Subcutaneous abdominal adipose tissue (tissue), 5 donors: Measurements from ENCODE around the gene SCUBE1.

ENCODE experiments used
- H3K27ac ChIP-seq: one replicate; pipeline ENCODE4 v1.7.0; 2013; ENCODE audit warnings: low read depth, mild to moderate bottlenecking, inconsistent platforms, low read length, moderate library complexity
- H3K27me3 ChIP-seq, 5 donors: one replicate each; pipeline ENCODE4 v1.7.0; 2013; ENCODE audit warnings: low read length in 5 of 5, inconsistent platforms in 1 of 5; ENCODE audit not compliant: control insufficient read depth in 5 of 5, insufficient read depth in 4 of 5
- H3K36me3 ChIP-seq, 5 donors: one replicate each; pipeline ENCODE4 v1.7.0; 2013; ENCODE audit warnings: low read length in 5 of 5; ENCODE audit not compliant: control insufficient read depth in 5 of 5, insufficient read depth in 5 of 5
- H3K4me1 ChIP-seq, 5 donors: one replicate each; pipeline ENCODE4 v1.7.0; 2013; ENCODE audit warnings: low read length in 5 of 5, mild to moderate bottlenecking in 3 of 5, moderate library complexity in 1 of 5; ENCODE audit not compliant: control insufficient read depth in 5 of 5, insufficient read depth in 5 of 5
- H3K4me3 ChIP-seq, 5 donors: one replicate each; pipeline ENCODE4 v1.7.0; 2013; ENCODE audit warnings: low read length in 5 of 5, low read depth in 1 of 5
- H3K9ac ChIP-seq, 5 donors: one replicate each; pipeline ENCODE4 v1.7.0; 2013; ENCODE audit warnings: low read length in 5 of 5, mild to moderate bottlenecking in 4 of 5, moderate library complexity in 3 of 5
- H3K9me3 ChIP-seq, 5 donors: one replicate each; pipeline ENCODE4 v1.7.0; 2013; ENCODE audit warnings: low read length in 5 of 5; ENCODE audit not compliant: control insufficient read depth in 5 of 5
- donor health status: healthy.
- donor health status: healthy.
- donor health status: healthy.
- donor health status: healthy.
- donor health status: healthy.

SCUBE1 gene

GRCh38 chr22:43343262-43343669, at the start of gene SCUBE1:
Gene SCUBE1 (minus strand): TSS chr22:43343372. CDS start chr22:43343261, 111 bp downstream.
- H3K27ac ChIP-seq, result no peak within 1 kb of the TSS
- H3K9me3 ChIP-seq, result no peaks in the 10 kb centered on the region
- H3K27me3 ChIP-seq, result peaks cover 25 to 43% (median 40%) of the 10 kb centered on the region in 5 donors
- no peak within 1 kb of the TSS for H3K9ac ChIP-seq
- peaks cover 0 to 29% (median 17%) of the 10 kb centered on the region in 5 donors for H3K4me1 ChIP-seq
- no peaks in the 10 kb centered on the region for H3K36me3 ChIP-seq
- H3K4me3 ChIP-seq, result no peak within 1 kb of the TSS

GRCh38 chr22:43392385-43392989, 49.3 kb upstream of the SCUBE1 start:
- Histone ChIP-seq H3K9me3 (peaks cover 0 to 4% (median 3%) of the 10 kb centered on the region in 5 donors), H3K27ac (no peak overlapping the region)

DNA sequence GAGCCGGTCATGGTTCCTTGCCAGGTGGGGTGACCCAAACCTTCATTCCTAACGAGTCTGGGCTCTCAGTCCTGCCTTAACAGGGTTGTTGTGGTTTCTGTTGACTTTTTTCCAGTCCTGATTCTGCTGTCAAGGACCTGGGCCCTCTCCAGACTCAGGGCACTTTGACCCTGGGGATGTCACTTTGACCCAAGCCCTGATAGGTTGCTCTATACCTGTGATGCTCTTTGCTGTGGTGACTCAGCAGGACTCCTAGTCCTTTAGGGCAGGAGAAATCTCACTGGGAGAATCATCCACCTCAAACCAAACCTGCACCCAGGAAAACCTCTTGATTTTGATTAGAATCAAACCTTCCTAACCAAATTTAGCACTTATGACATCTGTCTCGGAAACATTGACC, 48.1 kb upstream of the SCUBE1 start:
- H3K9me3 ChIP-seq, result peaks cover 0 to 4% (median 3%) of the 10 kb centered on the region in 5 donors
- no peak overlapping the region for H3K27ac ChIP-seq
- H3K9ac ChIP-seq, result no peak overlapping the region
- H3K4me3 ChIP-seq, result no peak overlapping the region
- H3K27me3 ChIP-seq, result peaks cover 18 to 26% (median 21%) of the 10 kb centered on the region in 5 donors
- H3K36me3 ChIP-seq, result no peaks in the 10 kb centered on the region
- H3K4me1 ChIP-seq, result peaks cover 0 to 2% (median 0%) of the 10 kb centered on the region in 5 donors

More at GRCh38 chr22:43392385-43392989, 49.3 kb upstream of the SCUBE1 start:
- Histone ChIP-seq H3K36me3 (no peaks in the 10 kb centered on the region), H3K4me1 (peaks cover 0 to 2% (median 0%) of the 10 kb centered on the region in 5 donors), H3K4me3 (no peak overlapping the region), H3K9ac (no peak overlapping the region), H3K27me3 (peaks cover 18 to 24% (median 21%) of the 10 kb centered on the region in 5 donors)

- H3K27ac ChIP-seq, result no peak overlapping the region
- no peaks in the 10 kb centered on the region for H3K36me3 ChIP-seq
- H3K4me3 ChIP-seq, result no peak overlapping the region
- peaks cover 0 to 3% (median 1%) of the 10 kb centered on the region in 5 donors for H3K4me1 ChIP-seq
- peaks cover 18 to 26% (median 21%) of the 10 kb centered on the region in 5 donors for H3K27me3 ChIP-seq
- H3K9ac ChIP-seq, result no peak overlapping the region
- H3K9me3 ChIP-seq, result peaks cover 0 to 4% (median 3%) of the 10 kb centered on the region in 5 donors
Measured at GRCh38 chr22:43390872-43391271, 47.7 kb upstream of the SCUBE1 start.

DNA sequence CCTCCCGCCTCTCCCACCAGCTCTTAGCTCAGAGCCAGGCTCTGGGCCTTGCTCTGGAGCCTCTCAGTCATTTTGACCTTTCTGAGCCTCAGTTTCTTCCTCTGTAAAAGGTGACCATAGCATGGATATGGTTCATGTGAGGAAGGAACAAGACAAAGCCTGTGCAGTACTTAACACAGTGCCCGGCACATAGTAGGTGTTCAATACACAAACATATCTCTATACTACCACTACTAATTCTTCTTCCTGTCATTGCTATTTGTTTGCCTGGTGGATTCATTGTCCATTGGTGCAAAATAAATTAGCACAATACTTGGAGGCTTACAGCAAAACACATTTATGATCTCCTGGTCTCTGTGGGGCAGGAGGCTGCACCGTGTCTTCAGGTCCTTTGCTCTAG, 47.0 kb upstream of the SCUBE1 start:
- H3K27ac ChIP-seq, result no peak overlapping the region
- H3K4me3 ChIP-seq, result no peak overlapping the region
- H3K36me3 ChIP-seq, result no peaks in the 10 kb centered on the region
- peaks cover 0 to 4% (median 3%) of the 10 kb centered on the region in 5 donors for H3K9me3 ChIP-seq
- H3K9ac ChIP-seq, result no peak overlapping the region
- peaks cover 0 to 5% (median 3%) of the 10 kb centered on the region in 5 donors for H3K4me1 ChIP-seq
- peaks cover 17 to 32% (median 22%) of the 10 kb centered on the region in 5 donors for H3K27me3 ChIP-seq

DNA sequence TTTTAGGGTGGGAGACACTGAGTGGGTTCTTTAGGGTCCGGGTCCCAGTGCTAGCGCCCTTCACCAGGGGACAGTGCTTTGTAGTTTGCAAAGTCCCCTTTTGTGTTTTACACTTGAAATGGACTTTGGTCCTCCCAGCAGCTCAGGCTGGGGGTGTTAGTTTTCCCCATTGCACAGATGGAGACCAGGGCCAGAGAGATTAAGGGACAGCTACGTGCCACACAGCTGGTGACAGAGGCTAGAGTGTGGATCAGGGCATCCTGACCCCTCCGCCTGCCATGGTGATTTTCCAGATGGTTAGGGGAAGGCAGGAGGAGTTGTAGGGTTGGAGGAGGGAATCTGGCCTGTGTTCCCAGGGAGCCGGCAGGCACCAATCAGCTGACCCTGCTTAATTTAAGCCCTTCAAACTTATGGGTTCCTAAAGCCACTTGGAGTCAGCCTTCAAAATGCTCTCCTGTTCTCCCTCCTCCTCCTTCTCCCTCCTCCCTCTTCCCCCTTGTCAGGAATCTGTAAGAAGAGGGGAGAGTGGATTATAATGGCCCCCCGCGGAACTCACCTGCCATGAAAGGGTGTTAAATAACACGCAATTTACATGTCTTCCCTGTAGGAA, 46.2 kb upstream of the SCUBE1 start:
- no peaks in the 10 kb centered on the region for H3K36me3 ChIP-seq
- H3K4me1 ChIP-seq, result peaks cover 0 to 5% (median 3%) of the 10 kb centered on the region in 5 donors
- H3K27me3 ChIP-seq, result peaks cover 18 to 34% (median 27%) of the 10 kb centered on the region in 5 donors
- H3K9me3 ChIP-seq, result peaks cover 0 to 4% (median 3%) of the 10 kb centered on the region in 5 donors
- no peak overlapping the region for H3K27ac ChIP-seq
- no peak overlapping the region for H3K4me3 ChIP-seq
- H3K9ac ChIP-seq, result no peak overlapping the region

DNA sequence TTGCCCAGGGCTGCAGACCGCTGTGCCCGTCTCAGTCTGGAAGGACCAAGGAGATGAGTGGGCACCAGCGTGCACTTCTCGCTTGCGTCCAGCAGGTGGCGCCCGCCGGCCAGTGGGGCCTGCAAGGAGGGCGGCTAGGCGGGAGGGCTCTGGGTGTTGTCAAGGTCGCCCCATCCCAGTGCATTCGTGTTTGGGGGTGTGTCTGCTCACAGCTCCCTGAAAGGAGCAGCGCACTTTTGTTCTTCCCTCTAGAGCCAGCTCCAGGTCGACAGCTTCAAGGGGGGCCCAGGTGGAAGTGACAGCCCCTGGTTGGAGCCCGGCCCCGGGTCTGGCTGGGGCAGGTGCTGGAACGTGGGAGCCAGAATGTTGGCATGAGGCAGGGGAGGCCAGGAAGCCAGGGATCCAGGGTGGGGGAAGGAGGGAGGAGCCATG, 45.3 kb upstream of the SCUBE1 start:
- Histone ChIP-seq H3K4me3 (no peak overlapping the region), H3K27me3 (peaks cover 18 to 34% (median 24%) of the 10 kb centered on the region in 5 donors), H3K9me3 (no peaks in the 10 kb centered on the region), H3K4me1 (peaks cover 0 to 5% (median 3%) of the 10 kb centered on the region in 5 donors), H3K27ac (no peak overlapping the region), H3K9ac (no peak overlapping the region), H3K36me3 (no peaks in the 10 kb centered on the region)

GRCh38 chr22:43387815-43388214, 44.6 kb upstream of the SCUBE1 start:
- Histone ChIP-seq H3K4me1 (peaks cover 0 to 5% (median 3%) of the 10 kb centered on the region in 5 donors), H3K27ac (no peak overlapping the region), H3K9me3 (no peaks in the 10 kb centered on the region), H3K9ac (no peak overlapping the region), H3K36me3 (no peaks in the 10 kb centered on the region), H3K27me3 (peaks cover 18 to 34% (median 24%) of the 10 kb centered on the region in 5 donors), H3K4me3 (no peak overlapping the region)

DNA sequence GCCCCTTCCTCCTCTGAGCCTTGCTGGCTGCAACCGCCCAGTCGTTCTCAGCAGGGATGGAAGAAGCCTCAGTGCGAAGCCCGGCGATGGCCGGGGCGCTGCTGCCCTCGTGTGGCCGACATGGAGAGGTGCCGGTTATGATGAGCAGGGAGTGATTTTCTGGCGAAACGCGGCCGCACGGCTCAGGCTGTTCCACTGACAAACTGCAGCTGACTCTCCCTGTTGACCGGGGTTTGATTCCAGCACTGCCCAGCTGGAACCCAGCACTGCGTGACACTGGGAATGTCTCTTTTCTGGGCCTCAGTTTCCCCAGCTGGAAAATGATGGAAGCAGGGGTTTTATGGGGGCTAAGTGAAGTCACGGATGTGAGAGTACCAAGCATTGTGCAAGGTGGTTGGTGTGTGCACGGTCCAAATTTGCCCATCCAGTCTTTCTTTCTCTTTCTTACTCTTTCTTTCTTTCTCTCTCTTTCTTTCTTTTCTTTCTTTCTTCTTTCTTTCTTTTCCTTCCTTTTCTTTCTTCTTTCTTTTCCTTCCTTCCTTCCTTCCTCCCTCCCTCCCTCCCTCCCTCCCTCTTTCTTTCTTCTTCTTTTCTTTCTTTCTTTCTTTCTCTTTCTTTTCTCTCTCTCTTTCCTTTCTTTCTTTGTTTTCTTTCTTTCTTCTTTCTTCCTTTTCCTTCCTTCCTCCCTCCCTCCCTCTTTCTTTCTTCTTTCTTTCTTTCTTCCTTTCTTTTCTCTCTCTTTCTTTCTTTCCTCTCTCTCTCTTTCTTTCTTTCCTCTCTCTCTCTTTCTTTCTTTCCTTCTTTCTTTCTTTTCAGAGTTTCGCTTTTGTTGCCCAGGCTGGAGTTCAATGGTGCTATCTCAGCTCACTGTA, 42.8 kb upstream of the SCUBE1 start:
- Histone ChIP-seq H3K4me1 (peaks cover 0 to 5% (median 3%) of the 10 kb centered on the region in 5 donors), H3K27me3 (peaks cover 15 to 31% (median 24%) of the 10 kb centered on the region in 5 donors), H3K4me3 (no peak overlapping the region), H3K9ac (no peak overlapping the region), H3K36me3 (no peaks in the 10 kb centered on the region), H3K27ac (no peak overlapping the region), H3K9me3 (no peaks in the 10 kb centered on the region)
